K562 (cell line): ENCODE data around the gene BTG2. TPM values are rescaled to one million over a fixed set of nuclear protein-coding genes. Genes with fewer than 3 reads are reported as not detected.
A peak's percentile ranks its signal among the peaks of the same experiment; 100 is the strongest.

Source experiments
- BRD4 ChIP-seq: fragments of 200-600 bp; sonication (generic); IDR thresholded peaks from 2 replicates; pipeline ENCODE4 v1.6.1; 2017; ENCODE audit warnings: inconsistent platforms
- CEBPZ ChIP-seq: fragments of 150-350 bp; IDR thresholded peaks from 2 replicates; pipeline ENCODE4 v1.6.1; 2014; ENCODE audit warnings: low read depth, mild to moderate bottlenecking, low read length, borderline replicate concordance
- CTCFL ChIP-seq: IDR thresholded peaks from 2 replicates; pipeline ENCODE4 v1.6.1; 2011; ENCODE audit warnings: borderline replicate concordance, low read depth, mild to moderate bottlenecking, moderate library complexity, low read length; ENCODE audit not compliant: insufficient read depth, poor library complexity, severe bottlenecking
- ETV6 ChIP-seq, 3 experiments: fragments of 150-350 bp in 1 of 3; sonication (generic) in 1 of 3; formaldehyde crosslinking in 1 of 3; IDR thresholded peaks; 2 replicates each; pipeline versions ENCODE4 v1.6.1 to v1.8.0; 2014 to 2022; ENCODE audit warnings: borderline replicate concordance in 2 of 3, low read depth in 2 of 3, antibody characterized with exemption in 1 of 3, low read length in 1 of 3, mild to moderate bottlenecking in 1 of 3, missing genetic modification reagents in 1 of 3
- IRF9 ChIP-seq: fragments of 450-650 bp; IDR thresholded peaks from 2 replicates; pipeline ENCODE4 v1.6.1; 2016; ENCODE audit warnings: missing biosample characterization, missing genetic modification characterization
- LEF1 ChIP-seq: fragments of 450-650 bp; IDR thresholded peaks from 2 replicates; pipeline ENCODE4 v1.6.1; 2016; ENCODE audit warnings: mild to moderate bottlenecking
- STAT5A ChIP-seq: IDR thresholded peaks from 2 replicates; pipeline ENCODE4 v1.6.1; 2012; ENCODE audit warnings: low read length, inconsistent platforms, borderline replicate concordance
- TEAD1 ChIP-seq, 2 experiments: fragments of 450-650 bp in 1 of 2; sonication (generic) in 1 of 2; formaldehyde crosslinking; IDR thresholded peaks; 2 replicates each; pipeline versions ENCODE4 v1.4.0 to v1.8.0; 2020 to 2022; ENCODE audit warnings: mild to moderate bottlenecking in 2 of 2, missing genetic modification reagents in 1 of 2
- YBX1 ChIP-seq: fragments of 450-650 bp; IDR thresholded peaks from 2 replicates; pipeline ENCODE4 v1.7.1; 2016; ENCODE audit warnings: mild to moderate bottlenecking
- ZBTB33 ChIP-seq: sonication (generic); formaldehyde crosslinking; IDR thresholded peaks from 2 replicates; pipeline ENCODE4 v1.8.1; 2023; ENCODE audit warnings: mild to moderate bottlenecking, missing genetic modification reagents
- ZNF24 ChIP-seq: fragments of 450-650 bp; IDR thresholded peaks from 2 replicates; pipeline ENCODE4 v1.6.1; 2016
- ZNF589 ChIP-seq: fragments of 200-800 bp; sonication (Bioruptor generic); IDR thresholded peaks from 2 replicates; pipeline ENCODE4 v1.6.1; 2016; ENCODE audit warnings: low read depth, missing genetic modification characterization, missing compliant biosample characterization
- polyA plus RNA-seq, 8 experiments: library from polyadenylated mRNA; depleted of rRNA in 4 of 8; stranded (reverse) in 5 of 8; unstranded in 3 of 8; fragments of >200 nt; fragmentation: Nextera tagmentation in 2 of 8; fragmentation: Illumina TruSeq in 1 of 8; extraction: Ambion mirVana in 2 of 8; extraction: Trizol in 1 of 8; gene quantifications; 2 replicates each; pipeline versions ENCODE4 v1.2.1 to v1.2.3, GENCODE V29; 2011 to 2014; ENCODE audit warnings: inconsistent platforms in 1 of 8, missing spikeins in 1 of 8
- total RNA-seq, 7 experiments: library from RNA; depleted of rRNA in 6 of 7; stranded (reverse); fragments of >200 nt in 6 of 7; fragmentation: Illumina TruSeq in 2 of 7; extraction: Trizol in 2 of 7; gene quantifications; 2 replicates each; pipeline versions ENCODE4 v1.2.1 to v1.2.3, GENCODE V29; 2011 to 2021; ENCODE audit warnings: low replicate concordance in 1 of 7
- TF ChIP-seq, protein P1 (sequence below): IDR thresholded peaks from 2 replicates; pipeline ENCODE4 v1.6.1; 2012; ENCODE audit warnings: low read depth, low read length, improper control_type of control experiment, borderline replicate concordance

The BTG2 gene
- total and polyA plus RNA-seq, 9 of the 15 experiments (the other 6 are each of a cell fraction or from before 2014, with no cell fraction given): 2.3 to 41.9 (median 8.7) TPM

GRCh38 chr1:203291201-203292096 lies 13.9 kb upstream of the BTG2 start (continued):
- no peak for TF ChIP-seq CTCFL
- TF ChIP-seq ZNF589 (CRISPR knock-in tag): 0 out of 2 replicates have a peak, but pooled peaks have one; percentile 30
- TF ChIP-seq ZNF24: no peak
- peak; percentile 57; the same call in 1 of the 2 replicates for TF ChIP-seq LEF1
- TF ChIP-seq, protein P1, sequence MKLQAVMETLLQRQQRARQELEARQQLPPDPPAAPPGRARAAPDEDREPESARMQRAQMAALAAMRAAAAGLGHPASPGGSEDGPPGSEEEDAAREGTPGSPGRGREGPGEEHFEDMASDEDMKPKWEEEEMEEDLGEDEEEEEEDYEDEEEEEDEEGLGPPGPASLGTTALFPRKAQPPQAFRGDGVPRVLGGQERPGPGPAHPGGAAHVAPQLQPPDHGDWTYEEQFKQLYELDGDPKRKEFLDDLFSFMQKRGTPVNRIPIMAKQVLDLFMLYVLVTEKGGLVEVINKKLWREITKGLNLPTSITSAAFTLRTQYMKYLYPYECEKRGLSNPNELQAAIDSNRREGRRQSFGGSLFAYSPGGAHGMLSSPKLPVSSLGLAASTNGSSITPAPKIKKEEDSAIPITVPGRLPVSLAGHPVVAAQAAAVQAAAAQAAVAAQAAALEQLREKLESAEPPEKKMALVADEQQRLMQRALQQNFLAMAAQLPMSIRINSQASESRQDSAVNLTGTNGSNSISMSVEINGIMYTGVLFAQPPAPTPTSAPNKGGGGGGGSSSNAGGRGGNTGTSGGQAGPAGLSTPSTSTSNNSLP: no peak
- peak; percentile 96 for TF ChIP-seq ZBTB33 (CRISPR knock-in tag)
- TF ChIP-seq BRD4: no peak
- no peak for TF ChIP-seq ETV6 (IDR thresholded peaks at IDR 0.05; ENCODE audit: borderline replicate concordance in 1 of 2, low read depth in 2 of 2, low read length in 1 of 2)
- TF ChIP-seq ETV6 (CRISPR knock-in tag; IDR thresholded peaks at IDR 0.05; ENCODE audit: borderline replicate concordance): no peak
- TF ChIP-seq STAT5A: no peak
- TF ChIP-seq IRF9 (tag): no peak
- no peak for TF ChIP-seq YBX1
- no peak for TF ChIP-seq CEBPZ
- TF ChIP-seq TEAD1 (CRISPR knock-in tag; IDR thresholded peaks at IDR 0.05): no peak
